WI38 (cell line): ENCODE measurements around the gene TCF12.

Experiments
- H3K4me3 ChIP-seq: 2 replicates; pipeline ENCODE4 v1.5.1; 2011; ENCODE audit warnings: low read depth, mild to moderate bottlenecking, control low read depth, low read length
- CTCF ChIP-seq: IDR thresholded peaks from 2 replicates; pipeline ENCODE4 v1.5.1; 2012; ENCODE audit warnings: low read depth, mild to moderate bottlenecking, control low read depth, low read length

The TCF12 gene

GRCh38 chr15:56968256-56968655, 49.8 kb downstream of the TCF12 start:
- no peak for TF ChIP-seq CTCF
- H3K4me3 ChIP-seq, result no peak overlapping the region

- no peak overlapping the region for H3K4me3 ChIP-seq
- no peak for TF ChIP-seq CTCF
Observed at GRCh38 chr15:56968821-56969220, 50.4 kb downstream of the TCF12 start.

GRCh38 chr15:56969265-56969895, 50.9 kb downstream of the TCF12 start:
- TF ChIP-seq CTCF, result no peak
- H3K4me3 ChIP-seq, result no peak overlapping the region

- H3K4me3 ChIP-seq, result no peak overlapping the region
- TF ChIP-seq CTCF, result no peak
Observed at GRCh38 chr15:56971571-56971970, 53.1 kb downstream of the TCF12 start.

GRCh38 chr15:56972016-56972415, 53.6 kb downstream of the TCF12 start:
- TF ChIP-seq CTCF, result no peak

GRCh38 chr15:56972426-56972825, 54.0 kb downstream of the TCF12 start:
- TF ChIP-seq CTCF, result no peak

More at GRCh38 chr15:56972016-56972415, 53.6 kb downstream of the TCF12 start:
- H3K4me3 ChIP-seq, result no peak overlapping the region

GRCh38 chr15:56973463-56973862, 55.0 kb downstream of the TCF12 start:
- no peak overlapping the region for H3K4me3 ChIP-seq

More at GRCh38 chr15:56972426-56972825, 54.0 kb downstream of the TCF12 start:
- no peak overlapping the region for H3K4me3 ChIP-seq

More at GRCh38 chr15:56973463-56973862, 55.0 kb downstream of the TCF12 start:
- no peak for TF ChIP-seq CTCF
